HepG2 (cell line): ENCODE data around the gene GRK4. TPM values are rescaled to one million over a fixed set of nuclear protein-coding genes. Genes with fewer than 3 reads are reported as not detected.

Experiments
- ATAC-seq: fragments of 200-7000 bp; cut with Tn5 transposase; 3 replicates; pipeline ENCODE4 v1.9.1; 2020; ENCODE audit warnings: mild to moderate bottlenecking, moderate library complexity
- BruUV-seq: library from RNA; stranded (reverse); fragments of 400-500 nt; replicated peaks from 2 replicates; lab custom pipeline; 2021; lab: Mats Ljungman, UMichigan
- CTCF ChIA-PET: fragments of 300-600 bp; formaldehyde crosslinking; extraction: SDS; loops from one replicate; lab custom pipeline; 2021; ENCODE audit warnings: low total read pairs, inconsistent platforms, low intra/inter-chr PET ratio; lab: Yijun Ruan, JAX
- POLR2A ChIA-PET: fragments of 350-600 bp; sonication (Branson Sonifier 250); formaldehyde crosslinking; loops from one replicate; lab custom pipeline; 2020; ENCODE audit warnings: antibody characterized with exemption, inconsistent platforms; lab: Yijun Ruan, JAX
- DNase-seq: peaks from one replicate; pipeline ENCODE4 v3.0.0-alpha.2; 2015; ENCODE audit warnings: low spot score
- FAIRE-seq: peaks from 3 replicates; lab custom pipeline; 2011; peaks lifted over from hg19 to GRCh38; lab: Jason Lieb, UNC
- H2AFZ ChIP-seq: one replicate; pipeline ENCODE4 v1.6.1; 2011; ENCODE audit warnings: low read length, inconsistent platforms
- H3K27ac ChIP-seq: fragments of 300-600 bp; 3 replicates; pipeline ENCODE4 v1.8.0; 2011; ENCODE audit warnings: mixed run types, mild to moderate bottlenecking, mixed read lengths, low read length, inconsistent platforms; ENCODE audit not compliant: insufficient read depth; ENCODE audit errors: extremely low read length
- H3K27me3 ChIP-seq, 2 experiments: fragments of 200-600 bp in 1 of 2; 2 replicates in 1 of 2; 3 replicates in 1 of 2; pipeline versions ENCODE4 v1.6.0 to v1.8.0; 2011; ENCODE audit warnings: low read length in 2 of 2, mild to moderate bottlenecking in 2 of 2, moderate library complexity in 2 of 2, inconsistent platforms in 1 of 2; ENCODE audit not compliant: insufficient read depth in 2 of 2, control insufficient read depth in 1 of 2
- H3K36me3 ChIP-seq, 2 experiments: fragments of 200-600 bp in 1 of 2; replicated peaks in 1 of 2; 2 replicates in 1 of 2; 3 replicates in 1 of 2; pipeline versions ENCODE4 v1.5.1 to v1.8.0; 2011; ENCODE audit warnings: low read length in 2 of 2, inconsistent platforms in 1 of 2; ENCODE audit not compliant: insufficient read depth in 2 of 2, control insufficient read depth in 1 of 2
- H3K4me1 ChIP-seq: 2 replicates; pipeline ENCODE4 v1.5.1; 2012; ENCODE audit warnings: low read length, inconsistent platforms; ENCODE audit not compliant: insufficient read depth
- H3K4me2 ChIP-seq: 2 replicates; pipeline ENCODE4 v1.6.0; 2011; ENCODE audit warnings: low read depth, low read length, inconsistent platforms
- H3K4me3 ChIP-seq, 3 experiments: fragments of 200-600 bp in 1 of 3; sonication (generic), shearing (Covaris generic) in 1 of 3; replicated peaks in 1 of 3; 2 replicates each; pipeline ENCODE4 v1.5.1; 2011 to 2016; ENCODE audit warnings: low read length in 3 of 3, inconsistent platforms in 2 of 3, low read depth in 2 of 3, mild to moderate bottlenecking in 2 of 3, control low read depth in 1 of 3, mixed read lengths in 1 of 3; ENCODE audit not compliant: insufficient read depth in 1 of 3
- H3K79me2 ChIP-seq: one replicate; pipeline ENCODE4 v1.6.1; 2011; ENCODE audit warnings: low read length, inconsistent platforms; ENCODE audit not compliant: insufficient read depth
- H3K9ac ChIP-seq: 2 replicates; pipeline ENCODE4 v1.6.0; 2011; ENCODE audit warnings: mild to moderate bottlenecking, low read depth, low read length, inconsistent platforms; ENCODE audit not compliant: insufficient read depth
- H3K9me3 ChIP-seq: 2 replicates; pipeline ENCODE4 v1.5.1; 2012; ENCODE audit warnings: mild to moderate bottlenecking, low read length
- H4K20me1 ChIP-seq: 2 replicates; pipeline ENCODE4 v1.6.0; 2011; ENCODE audit warnings: inconsistent platforms, mild to moderate bottlenecking, low read length, moderate library complexity; ENCODE audit not compliant: insufficient read depth
- MED8 ChIP-seq: sonication (generic); formaldehyde crosslinking; IDR thresholded peaks from 2 replicates; pipeline ENCODE4 v1.8.1; 2023; ENCODE audit warnings: mild to moderate bottlenecking, missing genetic modification reagents; ENCODE audit not compliant: insufficient replicate concordance
- MTA1 ChIP-seq: sonication (generic); formaldehyde crosslinking; IDR thresholded peaks from 2 replicates; pipeline ENCODE4 v1.4.0; 2020; ENCODE audit warnings: missing genetic modification reagents, mild to moderate bottlenecking, borderline replicate concordance
- MXD1 ChIP-seq: sonication (generic); formaldehyde crosslinking; IDR thresholded peaks from 2 replicates; pipeline ENCODE4 v1.4.0; 2020; ENCODE audit warnings: mild to moderate bottlenecking, missing genetic modification reagents
- NFIB ChIP-seq: sonication (generic); formaldehyde crosslinking; IDR thresholded peaks from 2 replicates; pipeline ENCODE4 v1.9.0; 2021; ENCODE audit warnings: missing genetic modification reagents, mild to moderate bottlenecking, borderline replicate concordance
- RBFOX2 ChIP-seq: fragments of 200-400 bp; formaldehyde crosslinking; IDR thresholded peaks from 2 replicates; pipeline ENCODE4 v1.6.1; 2017; ENCODE audit warnings: low read depth, mild to moderate bottlenecking, low read length
- ZNF24 ChIP-seq: fragments of 450-650 bp; IDR thresholded peaks from 2 replicates; pipeline ENCODE4 v1.6.1; 2017; ENCODE audit warnings: antibody characterized with exemption, mild to moderate bottlenecking
- ZNF333 ChIP-seq: sonication (generic); formaldehyde crosslinking; IDR thresholded peaks from 2 replicates; pipeline ENCODE4 v1.4.0; 2020; ENCODE audit warnings: mild to moderate bottlenecking, missing genetic modification reagents, borderline replicate concordance
- ZNF605 ChIP-seq: sonication (generic); formaldehyde crosslinking; IDR thresholded peaks from 2 replicates; pipeline ENCODE4 v1.8.0; 2022; ENCODE audit warnings: mild to moderate bottlenecking, missing genetic modification reagents
- WGBS: methylation state at CpG from one replicate; pipeline ENCODE4 v1.1.6; 2017; ENCODE audit warnings: low lambda C conversion rate; 5-methylcytosine and 5-hydroxymethylcytosine counted together
- in situ Hi-C: cut with HindIII; loops from 2 replicates; pipeline ENCODE4 v1.10.0; 2017; ENCODE audit warnings: low pct_unique_long_range_greater_than_20kb; ENCODE audit not compliant: extremely low pct_ligation_motif_present
- intact Hi-C: fragments of 100-400 bp; cut with micrococcal nuclease; formaldehyde crosslinking; loops from one replicate; pipeline ENCODE4 v1.10.0; 2022; ENCODE audit not compliant: unreplicated experiment
- polyA plus RNA-seq, 8 experiments: library from polyadenylated mRNA; depleted of rRNA in 3 of 8; stranded (reverse) in 7 of 8; unstranded in 1 of 8; fragments of >200 nt; fragmentation: Illumina TruSeq in 4 of 8; extraction: Trizol in 4 of 8; gene quantifications; 2 replicates each; pipeline versions ENCODE4 v1.2.1 to v1.2.3, GENCODE V29; 2011 to 2016; ENCODE audit warnings: low read depth in 4 of 8, missing spikeins in 1 of 8, mixed read lengths in 1 of 8; ENCODE audit not compliant: insufficient read depth in 1 of 8
- total RNA-seq, 5 experiments: library from RNA; depleted of rRNA; stranded (reverse); fragments of >200 nt; fragmentation: Illumina TruSeq; extraction: Trizol; gene quantifications; 2 replicates each; pipeline ENCODE4 v1.2.3, GENCODE V29; 2016; ENCODE audit warnings: low read depth in 1 of 5
- TF ChIP-seq, protein P1 (sequence below): IDR thresholded peaks from 2 replicates; pipeline ENCODE4 v1.6.1; 2016; ENCODE audit warnings: missing compliant biosample characterization, missing genetic modification reagents, borderline replicate concordance
- TF ChIP-seq, protein P2 (sequence below): sonication (generic); formaldehyde crosslinking; IDR thresholded peaks from 2 replicates; pipeline ENCODE4 v1.4.0; 2020; ENCODE audit warnings: missing genetic modification reagents
- TF ChIP-seq, protein P3 (sequence below): IDR thresholded peaks from 2 replicates; pipeline ENCODE4 v1.6.1; 2012; ENCODE audit warnings: inconsistent platforms

The GRK4 gene
- total and polyA plus RNA-seq, 2 of the 13 experiments (the other 11 are each of a cell fraction or from before 2014, with no cell fraction given): 1.8 to 2.0 TPM

DNA sequence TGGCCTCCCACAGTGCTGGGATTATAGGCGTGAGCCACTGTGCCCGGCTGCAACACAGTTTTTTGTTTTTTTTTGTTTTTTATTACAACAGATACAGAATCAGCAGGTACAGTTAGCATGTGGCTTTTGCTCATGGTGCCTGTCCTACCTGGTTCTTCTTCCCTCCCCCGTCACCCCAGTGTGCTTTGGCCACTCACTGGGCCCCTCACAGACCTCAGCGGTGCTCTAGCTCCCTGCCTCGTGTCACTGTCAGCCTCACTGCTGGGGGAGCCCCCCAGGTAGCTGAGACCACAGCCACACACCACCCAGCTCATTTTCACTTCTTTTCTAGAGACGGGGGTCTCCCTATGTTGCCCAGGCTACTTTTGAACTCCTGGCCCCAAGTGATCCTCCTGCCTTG lies 72.3 kb downstream of the GRK4 start:
- Histone ChIP-seq H3K79me2 (no peaks in the 10 kb centered on the region), H3K27me3 (peaks cover 2 to 37% of the 10 kb centered on the region in 2 experiments; a peak in 3 of 5 replicates), H3K4me2 (peak overlapping the region; percentile 99), H2AFZ (no peak overlapping the region), H3K4me1 (peaks cover 77% of the 10 kb centered on the region), H3K36me3 (no peaks in the 10 kb centered on the region), H3K9me3 (no peaks in the 10 kb centered on the region), H4K20me1 (no peaks in the 10 kb centered on the region), H3K4me3 (peak overlapping the region in 2 of 3 experiments; percentile 26 to 67; a peak in 4 of 6 replicates), H3K27ac (no peak overlapping the region), H3K9ac (no peak overlapping the region)
- CTCF ChIA-PET: no interaction called here
- DNase-seq (no peak), ATAC-seq (no peak), FAIRE-seq (no peak)
- in situ Hi-C loops (loop anchor here (5.0 kb wide), 1 partner anchor 53 kb away; no protein-coding TSS in a partner anchor), intact Hi-C loops (no loop called here)
- 54% methylated on average over 6 of the region's 6 CpGs for WGBS
- POLR2A ChIA-PET: interaction anchor here (1.3 to 1.9 kb wide), 2 partner anchors 12 to 26 kb away, joined by 3 to 7 read pairs; no protein-coding TSS in a partner anchor
- BruUV-seq: no TSS peak
- TF ChIP-seq MTA1 (CRISPR knock-in tag) (0 out of 2 replicates have a peak, but pooled peaks have one; percentile 30), ZNF24 (no peak), NFIB (no peak), RBFOX2 (no peak), MED8 (peak; percentile 27), MXD1 (CRISPR knock-in tag) (0 out of 2 replicates have a peak, but pooled peaks have one; percentile 21), ZNF333 (peak; percentile 53; the same call in 1 of the 2 replicates), ZNF605 (CRISPR knock-in tag) (0 out of 2 replicates have a peak, but pooled peaks have one; percentile 28)
- TF ChIP-seq, protein P1, sequence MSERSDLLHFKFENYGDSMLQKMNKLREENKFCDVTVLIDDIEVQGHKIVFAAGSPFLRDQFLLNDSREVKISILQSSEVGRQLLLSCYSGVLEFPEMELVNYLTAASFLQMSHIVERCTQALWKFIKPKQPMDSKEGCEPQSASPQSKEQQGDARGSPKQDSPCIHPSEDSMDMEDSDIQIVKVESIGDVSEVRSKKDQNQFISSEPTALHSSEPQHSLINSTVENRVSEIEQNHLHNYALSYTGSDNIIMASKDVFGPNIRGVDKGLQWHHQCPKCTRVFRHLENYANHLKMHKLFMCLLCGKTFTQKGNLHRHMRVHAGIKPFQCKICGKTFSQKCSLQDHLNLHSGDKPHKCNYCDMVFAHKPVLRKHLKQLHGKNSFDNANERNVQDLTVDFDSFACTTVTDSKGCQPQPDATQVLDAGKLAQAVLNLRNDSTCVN (CRISPR knock-in tag): peak; percentile 7; the same call in 1 of the 2 replicates
- TF ChIP-seq, protein P2, sequence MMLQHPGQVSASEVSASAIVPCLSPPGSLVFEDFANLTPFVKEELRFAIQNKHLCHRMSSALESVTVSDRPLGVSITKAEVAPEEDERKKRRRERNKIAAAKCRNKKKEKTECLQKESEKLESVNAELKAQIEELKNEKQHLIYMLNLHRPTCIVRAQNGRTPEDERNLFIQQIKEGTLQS (CRISPR knock-in tag): no peak
- TF ChIP-seq, protein P3, sequence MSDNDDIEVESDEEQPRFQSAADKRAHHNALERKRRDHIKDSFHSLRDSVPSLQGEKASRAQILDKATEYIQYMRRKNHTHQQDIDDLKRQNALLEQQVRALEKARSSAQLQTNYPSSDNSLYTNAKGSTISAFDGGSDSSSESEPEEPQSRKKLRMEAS: 0 out of 2 replicates have a peak, but pooled peaks have one; percentile 9
